Lung (tissue), 12 donors: ENCODE results near the gene CDH23. TPM values are rescaled to one million over a fixed set of nuclear protein-coding genes. Genes with fewer than 3 reads are reported as not detected.

Experiments
- ATAC-seq: fragments of 200-7000 bp; cut with Tn5 transposase; one replicate; pipeline ENCODE4 v1.9.1; 2020; ENCODE audit warnings: moderate number of reproducible peaks; ENCODE audit not compliant: insufficient read depth, low FRiP score
- DNase-seq, 3 donors: peaks; one replicate each; pipeline ENCODE4 v3.0.0-alpha.2; 2013 to 2017
- H3K27ac ChIP-seq, 2 donors: one replicate each; pipeline ENCODE4 v1.5.1; 2013; ENCODE audit warnings: mild to moderate bottlenecking in 2 of 2, moderate library complexity in 2 of 2, control low read depth in 1 of 2, inconsistent platforms in 1 of 2, low read depth in 1 of 2, low read length in 1 of 2
- H3K27me3 ChIP-seq, 3 donors: one replicate each; pipeline ENCODE4 v1.5.1; 2013; ENCODE audit warnings: low read length in 2 of 3; ENCODE audit not compliant: control insufficient read depth in 3 of 3, insufficient read depth in 3 of 3
- H3K36me3 ChIP-seq, 4 donors: one replicate each; pipeline ENCODE4 v1.5.1; 2013; ENCODE audit warnings: low read length in 4 of 4, mild to moderate bottlenecking in 1 of 4, moderate library complexity in 1 of 4; ENCODE audit not compliant: control insufficient read depth in 4 of 4, insufficient read depth in 4 of 4
- H3K4me1 ChIP-seq, 5 donors: one replicate each; pipeline ENCODE4 v1.5.1; 2013; ENCODE audit warnings: low read length in 5 of 5, mild to moderate bottlenecking in 2 of 5, moderate library complexity in 1 of 5; ENCODE audit not compliant: control insufficient read depth in 5 of 5, insufficient read depth in 5 of 5
- H3K4me3 ChIP-seq: one replicate; pipeline ENCODE4 v1.5.1; 2013; ENCODE audit warnings: mild to moderate bottlenecking, control low read depth, moderate library complexity
- H3K9ac ChIP-seq, 2 donors: one replicate each; pipeline ENCODE4 v1.5.1; 2013; ENCODE audit warnings: low read length in 2 of 2, control low read depth in 1 of 2; ENCODE audit not compliant: insufficient read depth in 1 of 2
- H3K9me3 ChIP-seq, 4 donors: one replicate each; pipeline ENCODE4 v1.5.1; 2013; ENCODE audit warnings: low read length in 3 of 4, mild to moderate bottlenecking in 1 of 4, moderate library complexity in 1 of 4; ENCODE audit not compliant: control insufficient read depth in 4 of 4, insufficient read depth in 3 of 4
- WGBS, 2 donors: extraction: QIAGEN DNeasy Blood & Tissue Kit; methylation state at CpG; one replicate each; pipeline ENCODE4 v1.1.7; 2013; 5-methylcytosine and 5-hydroxymethylcytosine counted together
- polyA plus RNA-seq, 2 donors: library from polyadenylated mRNA; stranded (reverse); fragments of 200-250 nt; gene quantifications; one replicate each; pipeline ENCODE4 v1.2.1, GENCODE V29; 2013
- total RNA-seq, 2 donors: library from RNA; depleted of rRNA in 1 of 2; stranded (reverse); fragments of >200 nt in 1 of 2; gene quantifications; one replicate each; pipeline ENCODE4 v1.2.1, GENCODE V29; 2014 to 2021
- TF ChIP-seq, protein P1 (sequence below): IDR thresholded peaks from 2 replicates; pipeline ENCODE4 v1.5.1; 2012; ENCODE audit warnings: mild to moderate bottlenecking; ENCODE audit errors: control extremely low read depth, extremely low read depth
- donor health status: control.
- donor health status: control.
- donor health status: Bipolar disorder and iron deficiency.
- donor health status: healthy.
- donor health status: DM: yes; HTN: yes; CAD: no.

CDH23 gene
- total and polyA plus RNA-seq, 4 donors: 4.5 to 29.5 (median 6.0) TPM

- Histone ChIP-seq H3K9me3 (peaks cover 0 to 2% (median 0%) of the 10 kb centered on the region in 4 donors), H3K27ac (no peak overlapping the region), H3K27me3 (no peaks in the 10 kb centered on the region), H3K36me3 (no peaks in the 10 kb centered on the region), H3K4me3 (no peak overlapping the region), H3K9ac (no peak overlapping the region), H3K4me1 (peaks cover 0 to 56% (median 24%) of the 10 kb centered on the region in 5 donors)
- 90 to 92% methylated on average over 10 of the region's 10 CpGs for WGBS, 2 donors
- TF ChIP-seq, protein P1, sequence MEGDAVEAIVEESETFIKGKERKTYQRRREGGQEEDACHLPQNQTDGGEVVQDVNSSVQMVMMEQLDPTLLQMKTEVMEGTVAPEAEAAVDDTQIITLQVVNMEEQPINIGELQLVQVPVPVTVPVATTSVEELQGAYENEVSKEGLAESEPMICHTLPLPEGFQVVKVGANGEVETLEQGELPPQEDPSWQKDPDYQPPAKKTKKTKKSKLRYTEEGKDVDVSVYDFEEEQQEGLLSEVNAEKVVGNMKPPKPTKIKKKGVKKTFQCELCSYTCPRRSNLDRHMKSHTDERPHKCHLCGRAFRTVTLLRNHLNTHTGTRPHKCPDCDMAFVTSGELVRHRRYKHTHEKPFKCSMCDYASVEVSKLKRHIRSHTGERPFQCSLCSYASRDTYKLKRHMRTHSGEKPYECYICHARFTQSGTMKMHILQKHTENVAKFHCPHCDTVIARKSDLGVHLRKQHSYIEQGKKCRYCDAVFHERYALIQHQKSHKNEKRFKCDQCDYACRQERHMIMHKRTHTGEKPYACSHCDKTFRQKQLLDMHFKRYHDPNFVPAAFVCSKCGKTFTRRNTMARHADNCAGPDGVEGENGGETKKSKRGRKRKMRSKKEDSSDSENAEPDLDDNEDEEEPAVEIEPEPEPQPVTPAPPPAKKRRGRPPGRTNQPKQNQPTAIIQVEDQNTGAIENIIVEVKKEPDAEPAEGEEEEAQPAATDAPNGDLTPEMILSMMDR: no peak
- DNase-seq (no peak), ATAC-seq (no peak)
Observed at GRCh38 chr10:71433768-71434744, 37.3 kb downstream of the CDH23 start.

DNA sequence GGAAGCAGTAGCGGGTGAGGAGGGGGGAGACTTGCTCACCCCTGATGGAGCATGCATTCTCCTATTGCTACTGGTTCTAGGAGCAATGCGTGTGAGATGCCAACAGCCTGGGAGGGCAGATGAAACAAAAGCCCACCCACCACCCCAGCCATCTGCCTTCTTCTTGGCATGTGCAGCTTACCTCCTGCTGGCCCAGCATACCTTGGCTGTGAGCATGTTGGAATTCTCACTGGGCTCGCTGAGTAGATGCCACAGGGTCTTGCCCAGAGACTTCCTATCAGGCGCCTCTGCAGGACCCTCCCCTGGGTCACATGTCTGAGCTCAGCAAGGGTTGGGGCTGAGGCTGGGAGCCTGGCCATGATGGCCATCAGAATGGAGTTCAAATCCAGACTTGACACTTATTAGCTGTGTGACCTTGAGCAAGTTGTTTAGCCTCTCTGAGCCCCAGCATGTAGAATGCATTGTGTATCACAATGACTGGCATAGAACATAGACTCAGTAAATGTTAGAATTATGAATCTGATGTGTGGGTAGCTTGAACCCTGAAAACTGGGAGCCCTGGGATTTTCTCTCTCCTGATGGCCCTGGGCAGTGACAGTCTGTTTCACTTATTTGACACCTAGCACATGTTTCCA is 38.2 kb downstream of the CDH23 start:
- Histone ChIP-seq H3K27me3 (no peaks in the 10 kb centered on the region), H3K9me3 (peaks cover 0 to 2% (median 0%) of the 10 kb centered on the region in 4 donors), H3K4me3 (no peak overlapping the region), H3K27ac (no peak overlapping the region), H3K4me1 (peaks cover 0 to 56% (median 24%) of the 10 kb centered on the region in 5 donors), H3K9ac (no peak overlapping the region), H3K36me3 (no peaks in the 10 kb centered on the region)
- TF ChIP-seq, protein P1: no peak
- DNase-seq (no peak), ATAC-seq (no peak)
- 81 to 90% methylated on average over 4 of the region's 4 CpGs for WGBS, 2 donors

DNA sequence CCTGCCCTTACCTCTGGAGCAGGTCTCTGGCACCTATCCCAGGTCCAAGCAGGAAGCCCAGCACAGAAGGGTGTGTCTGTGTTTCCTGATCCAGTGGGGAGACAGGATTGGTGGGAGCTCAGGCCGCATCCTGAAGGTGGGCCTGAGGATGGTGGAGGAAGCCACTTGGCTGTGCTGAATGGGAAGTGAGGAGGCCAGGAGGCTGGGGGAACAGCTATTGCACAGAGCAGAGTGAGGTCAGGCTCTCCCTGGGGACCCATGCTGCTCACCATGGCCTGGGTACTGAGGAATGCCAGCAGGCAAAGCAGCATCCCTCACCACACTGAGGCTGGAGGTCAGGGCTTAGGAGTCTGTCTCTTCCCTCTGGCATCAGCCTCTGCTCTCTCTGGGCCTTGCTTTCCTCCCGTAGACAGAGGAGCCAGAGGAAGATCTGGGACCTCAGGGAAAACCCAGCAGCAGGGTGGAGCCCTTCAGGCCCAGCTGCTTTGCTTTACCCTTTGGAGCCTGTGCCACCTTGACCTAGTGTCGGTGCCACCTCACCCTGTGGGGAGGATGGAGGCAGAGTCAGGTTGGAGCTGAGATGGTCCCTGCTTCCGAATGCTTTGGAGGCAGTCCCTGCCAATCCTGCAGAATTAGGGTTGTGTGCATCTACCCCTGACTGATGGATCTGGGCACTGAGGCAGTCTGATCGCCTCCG is 39.0 kb downstream of the CDH23 start:
- TF ChIP-seq, protein P1: no peak
- peaks cover 0 to 2% (median 0%) of the 10 kb centered on the region in 4 donors for H3K9me3 ChIP-seq
- no peak overlapping the region for H3K9ac ChIP-seq
- 82 to 87% methylated on average over 6 of the region's 6 CpGs for WGBS, 2 donors
- DNase-seq: no peak
- no peaks in the 10 kb centered on the region for H3K27me3 ChIP-seq
- no peak overlapping the region for H3K27ac ChIP-seq
- ATAC-seq: no peak
- no peak overlapping the region for H3K4me3 ChIP-seq
- H3K36me3 ChIP-seq: no peaks in the 10 kb centered on the region
- peaks cover 0 to 56% (median 24%) of the 10 kb centered on the region in 5 donors for H3K4me1 ChIP-seq
